Measurements from ENCODE around the gene ANKLE2.
A peak's percentile ranks its signal among the peaks of the same experiment; 100 is the strongest.
"Not testable (repeated sequence)": the region's sequence is repeated elsewhere in the genome, so short reads cannot be mapped to it uniquely, and the experiment has no call there.

The ANKLE2 gene

GRCh38 chr12:132719141-132719953 is 42.3 kb downstream of the ANKLE2 start:
- no peak for DNase-seq (ENCODE audit: low read depth in 2 of 2)

GRCh38 chr12:132718644-132719043 is 43.0 kb downstream of the ANKLE2 start:
- no peak for DNase-seq (ENCODE audit: low read depth in 2 of 2)

DNA sequence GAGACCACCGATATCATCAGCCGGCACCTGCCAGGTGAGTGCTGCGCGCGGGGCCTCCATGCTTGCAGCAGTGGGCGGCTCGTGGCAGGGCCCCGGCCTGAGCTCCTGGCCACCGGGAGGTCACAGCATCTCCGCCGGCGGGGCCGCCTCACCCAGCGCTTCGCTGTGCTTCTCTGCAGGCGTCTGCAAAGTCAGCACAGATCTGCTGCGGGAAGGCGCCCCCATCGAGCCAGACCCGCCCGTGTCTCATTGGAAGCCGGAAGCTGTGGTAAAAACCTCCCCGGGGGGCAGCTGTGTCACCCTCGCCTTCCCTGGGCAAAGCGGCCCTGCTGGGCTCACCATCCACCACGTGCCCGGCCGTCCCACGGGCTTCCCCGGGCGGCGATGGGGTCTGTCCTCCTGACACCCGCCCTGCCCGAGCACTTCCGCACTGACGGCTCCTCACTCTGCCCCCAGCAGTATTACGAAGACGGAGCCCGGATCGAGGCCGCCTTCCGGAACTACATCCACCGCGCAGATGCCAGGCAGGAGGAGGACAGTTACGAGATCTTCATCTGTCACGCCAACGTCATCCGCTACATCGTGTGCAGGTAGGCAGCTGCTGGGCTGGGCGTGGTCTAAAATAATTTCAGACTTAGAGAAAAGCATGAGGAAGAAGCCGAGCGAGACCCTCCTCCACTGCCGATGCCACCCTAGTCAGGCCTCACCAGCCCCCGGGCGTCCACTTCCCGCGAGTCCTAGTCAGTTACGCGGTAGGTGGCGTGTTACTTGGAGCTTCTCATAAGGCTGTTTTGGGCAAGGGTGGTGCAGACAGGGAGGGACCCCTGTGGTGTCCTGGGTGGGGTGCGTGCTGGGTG is 43.9 kb downstream of the ANKLE2 start:
- no peak for DNase-seq (ENCODE audit: low read depth in 2 of 2)

DNA sequence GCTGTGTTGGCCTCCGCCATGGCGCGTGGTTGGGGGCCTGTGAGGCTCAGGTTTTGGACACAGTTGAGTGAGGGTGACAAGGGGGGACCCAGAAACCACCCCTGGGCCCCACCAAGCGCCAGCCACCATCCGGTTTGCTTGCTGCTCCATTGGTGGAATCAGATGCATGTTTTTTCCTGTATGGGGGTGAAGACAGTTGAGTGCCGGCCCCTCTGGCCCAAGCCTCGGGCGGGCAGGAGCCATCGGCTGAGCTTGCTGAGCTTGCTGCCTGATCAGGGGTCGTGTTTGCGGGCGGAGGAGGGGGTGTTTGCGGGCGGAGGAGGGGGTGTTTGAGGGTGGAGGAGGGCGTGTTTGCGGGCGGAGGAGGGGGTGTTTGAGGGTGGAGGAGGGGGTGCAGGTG is 44.6 kb downstream of the ANKLE2 start:
- no peak for DNase-seq (ENCODE audit: low read depth in 2 of 2)

DNA sequence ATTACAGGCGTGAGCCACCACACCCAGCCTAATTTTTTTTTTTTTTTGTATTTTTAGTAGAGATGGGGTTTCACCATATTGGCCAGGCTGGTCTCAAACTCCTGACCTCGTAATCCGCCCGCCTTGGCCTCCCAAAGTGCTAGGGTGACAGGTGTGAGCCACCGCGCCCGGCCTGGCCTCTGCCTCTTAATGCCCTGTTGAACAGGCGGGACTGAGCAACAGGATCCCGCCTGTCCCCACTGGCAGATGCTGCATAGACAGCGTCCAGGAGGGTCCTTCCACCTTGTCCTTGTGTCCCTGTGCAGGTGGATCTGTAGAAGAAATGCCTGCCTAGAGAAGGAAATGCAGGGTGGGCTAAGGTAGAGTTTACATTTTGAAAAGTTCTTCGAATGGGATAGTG is 45.3 kb downstream of the ANKLE2 start:
- no peak for DNase-seq (ENCODE audit: low read depth in 2 of 2)

- DNase-seq (ENCODE audit: low read depth in 2 of 2) = no peak
These were observed 45.8 kb downstream of the ANKLE2 start for GRCh38 chr12:132715874-132716273.

DNA sequence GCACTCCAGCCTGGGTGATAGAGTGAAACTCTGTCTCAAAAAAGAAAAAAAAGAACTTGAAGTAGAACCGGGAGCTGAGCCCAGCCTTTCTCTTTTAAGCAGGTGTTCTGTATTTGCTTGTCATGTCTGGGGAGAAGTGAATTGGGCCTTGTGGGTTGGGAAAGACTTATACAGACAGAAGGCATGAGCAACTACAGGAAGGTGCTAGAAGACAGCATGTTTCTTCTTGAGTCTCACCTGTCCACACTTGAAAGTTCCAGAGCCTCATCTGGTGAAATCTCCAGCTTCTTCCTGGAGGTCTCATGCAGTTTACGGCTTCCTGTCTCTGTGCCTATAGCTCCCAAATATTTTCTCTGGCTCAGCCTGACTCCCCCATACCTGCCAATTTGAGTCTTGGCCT is 48.5 kb downstream of the ANKLE2 start:
- no peak for DNase-seq (ENCODE audit: low read depth in 2 of 2)

GRCh38 chr12:132711080-132711843 is 50.4 kb downstream of the ANKLE2 start:
- DNase-seq (ENCODE audit: low read depth in 2 of 2) = peak in 1 of 2 donors; percentile 22

GRCh38 chr12:132710405-132711079 is 51.1 kb downstream of the ANKLE2 start, which contains the start of gene PGAM5:
Gene PGAM5 (plus strand): TSS chr12:132710842. CDS start chr12:132710877, 35 bp downstream.
- peak; percentile 75 to 81 for DNase-seq (ENCODE audit: low read depth in 2 of 2)

- DNase-seq (ENCODE audit: low read depth in 2 of 2) = no peak
These were observed 51.6 kb downstream of the ANKLE2 start for GRCh38 chr12:132710043-132710404.

- no peak for DNase-seq (ENCODE audit: low read depth in 2 of 2)
These were observed 53.5 kb downstream of the ANKLE2 start for GRCh38 chr12:132708150-132708549.

- DNase-seq (ENCODE audit: low read depth in 2 of 2) = no peak
These were observed 54.4 kb downstream of the ANKLE2 start for GRCh38 chr12:132707241-132707640.

DNA sequence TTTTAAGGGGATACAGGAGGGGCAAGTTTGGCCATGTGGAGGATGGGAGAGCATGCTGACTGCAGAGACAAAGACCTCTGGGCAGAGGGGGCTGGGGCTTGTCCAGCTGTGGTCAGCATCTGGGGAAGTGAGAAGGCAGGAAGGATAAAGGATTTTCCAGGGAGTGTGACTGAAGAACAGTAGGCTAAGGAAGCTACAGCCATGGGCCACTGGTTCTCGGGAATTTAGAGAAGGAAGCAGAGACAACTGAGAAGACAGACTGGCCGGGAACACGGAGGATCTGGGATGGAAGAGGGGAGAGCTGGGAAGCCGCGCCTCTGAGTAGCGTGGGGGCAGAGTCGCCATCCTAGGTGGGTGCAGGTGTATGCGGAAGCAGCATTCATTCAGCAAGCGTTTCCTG is 58.0 kb downstream of the ANKLE2 start:
- no peak for DNase-seq (ENCODE audit: low read depth in 2 of 2)

DNA sequence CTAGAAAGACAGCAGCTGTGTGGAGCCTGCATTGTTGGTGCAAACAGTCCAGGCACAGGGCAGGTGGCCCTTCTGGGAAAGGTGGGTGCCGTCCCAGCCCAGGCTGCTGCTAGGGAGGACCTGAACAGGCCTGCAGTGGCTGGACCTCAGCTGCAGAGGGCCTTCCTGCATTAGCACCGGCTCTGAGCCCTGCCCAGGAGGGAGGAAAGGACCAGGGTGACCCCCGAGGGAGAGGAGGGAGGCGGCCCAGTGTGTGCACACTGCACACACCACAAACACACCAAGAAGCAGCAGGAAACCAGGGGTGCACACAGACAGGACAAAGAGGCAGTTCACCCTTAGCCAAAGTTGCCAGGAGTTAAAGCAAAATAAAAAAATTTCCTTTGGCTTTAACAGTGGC is 59.0 kb downstream of the ANKLE2 start:
- DNase-seq (ENCODE audit: low read depth in 2 of 2) = no peak

DNA sequence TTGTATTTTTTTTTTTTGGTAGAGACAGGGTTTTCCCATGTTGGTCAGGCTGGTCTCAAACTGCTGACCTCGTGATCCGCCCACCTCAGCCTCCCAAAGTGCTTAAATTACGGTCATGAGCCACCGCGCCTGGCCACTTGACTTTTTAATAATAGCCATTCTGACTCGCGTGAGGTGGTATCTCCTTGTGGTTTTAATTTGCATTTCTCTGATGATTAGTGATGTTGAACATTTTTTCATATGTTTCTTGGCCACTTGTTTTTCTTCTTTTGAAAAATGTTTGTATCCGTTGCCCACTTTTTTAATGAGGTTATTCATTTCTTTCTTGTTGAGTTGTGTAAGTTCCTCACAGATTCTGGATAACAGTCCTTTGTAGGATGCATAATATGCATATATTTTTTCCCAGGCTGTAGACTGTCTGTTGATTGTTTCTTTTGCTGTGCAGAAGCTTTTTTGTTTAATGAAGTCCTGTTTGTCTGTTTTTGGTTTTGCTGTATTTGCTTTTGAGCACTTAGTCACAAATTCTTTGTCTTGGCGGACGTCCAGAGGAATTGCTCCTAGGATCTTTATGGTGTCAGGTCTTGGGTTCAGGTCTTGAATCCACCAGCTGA is 61.3 kb downstream of the ANKLE2 start:
- DNase-seq (ENCODE audit: low read depth in 2 of 2) = no peak

- DNase-seq (ENCODE audit: low read depth in 2 of 2) = no peak
These were observed 63.3 kb downstream of the ANKLE2 start for GRCh38 chr12:132698341-132698740.

GRCh38 chr12:132695431-132695830 is 66.2 kb downstream of the ANKLE2 start:
- DNase-seq (ENCODE audit: low read depth in 2 of 2) = no peak

DNA sequence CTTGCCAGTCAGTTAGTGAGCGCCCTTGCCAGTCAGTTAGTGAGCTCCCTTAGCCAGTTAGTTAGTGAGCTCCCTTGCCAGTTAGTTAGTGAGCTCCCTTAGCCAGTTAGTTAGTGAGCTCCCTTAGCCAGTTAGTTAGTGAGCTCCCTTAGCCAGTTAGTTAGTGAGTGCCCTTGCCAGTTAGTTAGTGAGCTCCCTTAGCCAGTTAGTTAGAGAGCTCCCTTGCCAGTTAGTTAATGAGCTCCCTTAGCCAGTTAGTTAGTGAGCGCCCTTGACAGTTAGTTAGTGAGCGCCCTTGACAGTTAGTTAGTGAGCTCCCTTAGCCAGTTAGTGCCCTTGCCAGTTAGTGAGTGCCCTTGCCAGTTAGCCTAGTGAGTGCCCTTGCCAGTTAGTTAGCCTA is 66.7 kb downstream of the ANKLE2 start:
- DNase-seq (ENCODE audit: low read depth in 2 of 2) = not testable (repeated sequence)

- not testable (repeated sequence) for DNase-seq (ENCODE audit: low read depth in 2 of 2)
These were observed 69.6 kb downstream of the ANKLE2 start for GRCh38 chr12:132692030-132692429.

- no peak for DNase-seq (ENCODE audit: low read depth in 2 of 2)
These were observed 71.5 kb downstream of the ANKLE2 start for GRCh38 chr12:132690112-132690511.

DNA sequence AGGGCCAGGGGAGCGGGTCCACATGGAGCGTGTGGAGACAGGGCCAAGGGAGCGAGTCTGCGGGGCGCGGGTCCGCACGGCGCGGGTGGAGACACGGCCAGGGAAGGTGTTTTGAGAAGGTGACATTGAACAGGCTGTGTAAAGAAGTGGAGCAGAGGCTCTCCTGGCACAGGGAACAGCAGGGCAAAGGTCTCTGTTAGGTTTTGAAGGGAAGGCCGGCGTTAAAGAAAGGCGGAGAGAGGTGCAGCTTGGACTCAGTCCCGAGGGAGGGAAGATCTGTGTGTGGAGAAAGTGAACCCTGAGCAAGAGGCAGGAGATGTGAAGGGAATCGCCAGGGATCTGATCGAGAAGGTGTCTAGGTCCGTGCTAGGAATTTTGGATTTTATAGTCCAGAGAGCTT is 72.4 kb downstream of the ANKLE2 start:
- no peak for DNase-seq (ENCODE audit: low read depth in 2 of 2)
